NCI-H146 treated with DMSO at 0.1 percent for 48 hours (cell line): ENCODE results near the gene TOX2.

Experiments
- DNase-seq: peaks from one replicate; lab custom pipeline; 2025; ENCODE audit not compliant: unreplicated experiment; lab: John Stamatoyannopoulos, UW

The TOX2 gene

GRCh38 chr20:44016525-44016924, 101.9 kb downstream of the TOX2 start:
- no peak for DNase-seq

- no peak for DNase-seq
Observed at GRCh38 chr20:44017211-44017610, 102.6 kb downstream of the TOX2 start.

- no peak for DNase-seq
Observed at GRCh38 chr20:44017905-44018258, 103.2 kb downstream of the TOX2 start.

- peak; percentile 78 for DNase-seq
Observed at GRCh38 chr20:44018259-44018941, 103.7 kb downstream of the TOX2 start.

- DNase-seq: no peak
Observed at GRCh38 chr20:44018942-44019637, 104.4 kb downstream of the TOX2 start.

- no peak for DNase-seq
Observed at GRCh38 chr20:44019638-44020335, 105.1 kb downstream of the TOX2 start.

- no peak for DNase-seq
Observed at GRCh38 chr20:44020406-44021148, 105.9 kb downstream of the TOX2 start.

GRCh38 chr20:44021186-44021585, 106.5 kb downstream of the TOX2 start:
- DNase-seq: no peak

GRCh38 chr20:44021900-44022299, 107.2 kb downstream of the TOX2 start:
- no peak for DNase-seq

- DNase-seq: no peak
Observed at GRCh38 chr20:44022464-44022863, 107.8 kb downstream of the TOX2 start.

- DNase-seq: no peak
Observed at GRCh38 chr20:44023515-44024371, 109.1 kb downstream of the TOX2 start.

GRCh38 chr20:44024820-44025580, 110.3 kb downstream of the TOX2 start:
- no peak for DNase-seq

GRCh38 chr20:44025756-44026155, 111.1 kb downstream of the TOX2 start:
- DNase-seq: no peak

GRCh38 chr20:44026647-44027342, 112.1 kb downstream of the TOX2 start:
- no peak for DNase-seq

GRCh38 chr20:44027343-44028002, 112.8 kb downstream of the TOX2 start:
- DNase-seq: no peak

GRCh38 chr20:44028003-44028730, 113.5 kb downstream of the TOX2 start:
- DNase-seq: no peak

- DNase-seq: no peak
Observed at GRCh38 chr20:44028868-44029847, 114.5 kb downstream of the TOX2 start.
